ENCODE data around the gene ADORA3. TPM values are rescaled to one million over a fixed set of nuclear protein-coding genes. Genes with fewer than 3 reads are reported as not detected.

Gene ADORA3
- total and polyA plus RNA-seq, 12 donors = 0.17 to 4.7 (median 1.9) TPM; not detected in 2

- 50 to 71% methylated on average over 2 of the region's 2 CpGs for WGBS, 2 donors
- no peak for ATAC-seq
- peaks cover 20 to 90% (median 43%) of the 10 kb centered on the region in 9 donors for H3K4me1 ChIP-seq
Measured at GRCh38 chr1:111506561-111506960, 3.1 kb upstream of the ADORA3 start.

GRCh38 chr1:111505641-111506119 is 2.2 kb upstream of the ADORA3 start:
- 83 to 85% methylated on average over 6 of the region's 6 CpGs for WGBS, 2 donors
- DNase-seq (no peak), ATAC-seq (no peak)
- peak overlapping the region in 5 of 10 donors; percentile 42 to 99 (median 70) for H3K27ac ChIP-seq
- no peak for TF ChIP-seq CTCF (IDR thresholded peaks at IDR 0.05)
- no peaks in the 10 kb centered on the region for H3K27me3 ChIP-seq
- H3K4me1 ChIP-seq = peaks cover 20 to 90% (median 37%) of the 10 kb centered on the region in 9 donors
- no peaks in the 10 kb centered on the region for H3K9me3 ChIP-seq
- intact Hi-C loops (cut with DNase I) = loop anchor here in 6 of 10 donors (2.0 to 10.0 kb wide), 6 partner anchors 87 to 252 kb away; partner anchors contain the start of gene DDX20 (in 4 of the 6)
- no peaks in the 10 kb centered on the region for H3K36me3 ChIP-seq
- no peak overlapping the region for H3K4me3 ChIP-seq

More at GRCh38 chr1:111506561-111506960, 3.1 kb upstream of the ADORA3 start:
- Histone ChIP-seq H3K4me3 (no peak overlapping the region), H3K27me3 (no peaks in the 10 kb centered on the region), H3K36me3 (no peaks in the 10 kb centered on the region), H3K9me3 (no peaks in the 10 kb centered on the region), H3K27ac (peak overlapping the region in 8 of 10 donors; percentile 7 to 99 (median 80))
- intact Hi-C loops (cut with DNase I) = loop anchor here in 6 of 10 donors (2.0 to 10.0 kb wide), 6 partner anchors 86 to 251 kb away; partner anchors contain the start of gene DDX20 (in 4 of the 6)
- no peak for DNase-seq
- TF ChIP-seq CTCF (IDR thresholded peaks at IDR 0.05) = no peak

- intact Hi-C loops (cut with DNase I) = loop anchor here in 1 of 10 donors (10.0 kb wide), 1 partner anchor 251 kb away; the partner anchor contains the start of gene DDX20
- DNase-seq = no peak
- H3K27ac ChIP-seq = peak overlapping the region in 1 of 10 donors; percentile 99
- H3K27me3 ChIP-seq = no peaks in the 10 kb centered on the region
- no peaks in the 10 kb centered on the region for H3K36me3 ChIP-seq
- no peaks in the 10 kb centered on the region for H3K9me3 ChIP-seq
- ATAC-seq = no peak
- H3K4me3 ChIP-seq = no peak overlapping the region
- H3K4me1 ChIP-seq = peaks cover 9 to 81% (median 22%) of the 10 kb centered on the region in 9 donors
- no peak for TF ChIP-seq CTCF (IDR thresholded peaks at IDR 0.05)
- WGBS, 2 donors = 63 to 70% methylated on average over 6 of the region's 6 CpGs
Measured at GRCh38 chr1:111504097-111504496, 664 bp upstream of the ADORA3 start.

- no peaks in the 10 kb centered on the region for H3K36me3 ChIP-seq
- H3K27ac ChIP-seq = peak overlapping the region in 1 of 10 donors; percentile 57
- no peak for TF ChIP-seq CTCF (IDR thresholded peaks at IDR 0.05)
- DNase-seq = no peak
- H3K4me3 ChIP-seq = peak overlapping the region in 1 of 10 donors; percentile 33
- H3K27me3 ChIP-seq = no peaks in the 10 kb centered on the region
- 77 to 78% methylated on average over 7 of the region's 7 CpGs for WGBS, 2 donors
- ATAC-seq = no peak
- intact Hi-C loops (cut with DNase I) = loop anchor here in 1 of 10 donors (10.0 kb wide), 1 partner anchor 253 kb away; the partner anchor contains the start of gene DDX20
- H3K9me3 ChIP-seq = peaks cover 0 to 3% (median 0%) of the 10 kb centered on the region in 11 donors
- peaks cover 0 to 73% (median 0%) of the 10 kb centered on the region in 9 donors for H3K4me1 ChIP-seq
Measured at GRCh38 chr1:111501645-111502044, 1.8 kb downstream of the ADORA3 start.

Data from heart right ventricle (tissue), 16 donors.